PC-9 (cell line): ENCODE data around the gene TBX3.

Experiments
- EZH2 ChIP-seq: fragments of 200-600 bp; sonication (generic); IDR thresholded peaks from 2 replicates; pipeline ENCODE4 v1.8.0; 2017; ENCODE audit warnings: antibody characterized with exemption, low read depth
- TF ChIP-seq, protein P1 (sequence below): fragments of 200-600 bp; sonication (generic); conservative IDR thresholded peaks from 2 replicates; pipeline ENCODE4 v1.6.1; 2017; ENCODE audit warnings: mixed run types, antibody characterized with exemption, mild to moderate bottlenecking, moderate library complexity

DNA sequence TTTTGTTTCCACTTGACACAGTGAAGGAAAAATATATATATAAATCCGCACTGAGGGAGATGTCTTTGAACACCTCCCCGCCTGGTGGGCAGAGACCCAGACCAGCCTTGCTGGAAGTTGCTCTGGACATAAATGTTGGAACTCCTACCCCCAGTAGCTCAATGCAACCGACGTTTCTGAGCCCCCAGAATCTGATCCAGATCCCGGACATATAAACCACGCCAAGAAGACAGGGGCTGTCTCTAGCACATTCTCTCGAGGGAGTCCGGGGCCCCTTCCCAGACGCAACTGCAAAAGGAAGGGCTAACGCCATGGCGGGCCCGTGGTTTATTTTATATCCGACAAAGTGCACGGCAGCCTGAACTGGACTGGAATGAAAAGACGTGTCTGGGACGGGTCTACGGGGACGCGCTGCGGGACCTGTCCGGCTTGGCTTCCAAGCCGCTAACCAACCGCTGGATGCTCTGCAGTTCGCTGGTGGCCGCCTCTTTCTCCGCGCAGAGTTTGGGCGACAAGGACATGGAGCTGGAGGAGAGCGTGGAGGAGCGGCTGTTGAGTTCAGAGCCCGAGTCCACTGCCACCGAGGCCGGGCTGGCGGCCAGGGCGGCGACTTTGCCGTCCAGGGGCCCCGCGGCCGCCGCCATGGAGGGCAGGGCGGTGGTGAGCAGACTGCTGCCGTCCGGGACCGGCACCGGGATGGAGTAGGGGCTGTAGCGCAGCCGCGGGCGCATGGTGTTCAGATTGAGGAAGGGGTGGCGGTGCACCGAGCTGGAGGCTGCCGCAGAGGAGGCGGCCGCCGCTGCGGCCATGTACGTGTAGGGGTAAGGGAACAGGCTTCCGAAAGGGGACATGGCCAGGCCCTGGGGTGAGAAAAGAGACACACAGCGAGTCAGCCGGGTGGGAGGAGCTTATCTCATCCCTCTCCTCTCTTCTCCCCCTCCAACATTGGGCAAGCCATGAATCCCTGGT, 12.2 kb downstream of the TBX3 start:
- TF ChIP-seq, protein P1, sequence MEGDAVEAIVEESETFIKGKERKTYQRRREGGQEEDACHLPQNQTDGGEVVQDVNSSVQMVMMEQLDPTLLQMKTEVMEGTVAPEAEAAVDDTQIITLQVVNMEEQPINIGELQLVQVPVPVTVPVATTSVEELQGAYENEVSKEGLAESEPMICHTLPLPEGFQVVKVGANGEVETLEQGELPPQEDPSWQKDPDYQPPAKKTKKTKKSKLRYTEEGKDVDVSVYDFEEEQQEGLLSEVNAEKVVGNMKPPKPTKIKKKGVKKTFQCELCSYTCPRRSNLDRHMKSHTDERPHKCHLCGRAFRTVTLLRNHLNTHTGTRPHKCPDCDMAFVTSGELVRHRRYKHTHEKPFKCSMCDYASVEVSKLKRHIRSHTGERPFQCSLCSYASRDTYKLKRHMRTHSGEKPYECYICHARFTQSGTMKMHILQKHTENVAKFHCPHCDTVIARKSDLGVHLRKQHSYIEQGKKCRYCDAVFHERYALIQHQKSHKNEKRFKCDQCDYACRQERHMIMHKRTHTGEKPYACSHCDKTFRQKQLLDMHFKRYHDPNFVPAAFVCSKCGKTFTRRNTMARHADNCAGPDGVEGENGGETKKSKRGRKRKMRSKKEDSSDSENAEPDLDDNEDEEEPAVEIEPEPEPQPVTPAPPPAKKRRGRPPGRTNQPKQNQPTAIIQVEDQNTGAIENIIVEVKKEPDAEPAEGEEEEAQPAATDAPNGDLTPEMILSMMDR: no peak
- no peak for TF ChIP-seq EZH2
